GM12872 (cell line): ENCODE results near the gene SS18.

Experiments
- CTCF ChIP-seq: IDR thresholded peaks from 3 replicates; pipeline ENCODE4 v1.5.1; 2011; ENCODE audit warnings: low read depth, mild to moderate bottlenecking, low read length, moderate library complexity; ENCODE audit not compliant: insufficient read depth

The SS18 gene

GRCh38 chr18:26040051-26040656 lies 50.3 kb downstream of the SS18 start:
- no peak for TF ChIP-seq CTCF

GRCh38 chr18:26039203-26039602 lies 51.2 kb downstream of the SS18 start:
- no peak for TF ChIP-seq CTCF

GRCh38 chr18:26036635-26037034 lies 53.8 kb downstream of the SS18 start:
- TF ChIP-seq CTCF, result no peak

- no peak for TF ChIP-seq CTCF
Measured at GRCh38 chr18:26034850-26035497, 55.4 kb downstream of the SS18 start.

- TF ChIP-seq CTCF, result no peak
Measured at GRCh38 chr18:26022585-26022984, 67.8 kb downstream of the SS18 start.

- no peak for TF ChIP-seq CTCF
Measured at GRCh38 chr18:26021061-26021754, 69.2 kb downstream of the SS18 start.

- no peak for TF ChIP-seq CTCF
Measured at GRCh38 chr18:26017929-26018328, 72.5 kb downstream of the SS18 start.
